GM12878 (cell line): ENCODE data around the gene LIN37. TPM values are rescaled to one million over a fixed set of nuclear protein-coding genes. Genes with fewer than 3 reads are reported as not detected.

Experiments
- ATAC-seq: fragments of 200-7000 bp; cut with Tn5 transposase; 3 replicates; pipeline ENCODE4 v1.9.1; 2020; ENCODE audit warnings: mild to moderate bottlenecking, moderate library complexity
- BruUV-seq: library from RNA; stranded (reverse); fragments of 400-500 nt; replicated peaks from 2 replicates; lab custom pipeline; 2021; lab: Mats Ljungman, UMichigan
- CTCF ChIA-PET: fragments of 300-600 bp; sonication (Branson Sonifier 250); formaldehyde crosslinking; extraction: SDS; loops from one replicate; lab custom pipeline; 2021; ENCODE audit warnings: inconsistent platforms; lab: Yijun Ruan, JAX
- POLR2A ChIA-PET: fragments of 350-600 bp; formaldehyde crosslinking; extraction: SDS; loops from one replicate; lab custom pipeline; 2021; ENCODE audit warnings: inconsistent platforms; lab: Charles Lee
- RAD21 ChIA-PET: fragments of 300-600 bp; sonication (Branson Sonifier 250); formaldehyde crosslinking; loops from one replicate; lab custom pipeline; 2023; ENCODE audit warnings: antibody characterized with exemption; ENCODE audit not compliant: unreplicated experiment; lab: Charles Lee
- SMC1A ChIA-PET: fragments of 300-600 bp; sonication (Branson Sonifier 250); formaldehyde crosslinking; loops from one replicate; lab custom pipeline; 2023; ENCODE audit not compliant: unreplicated experiment, uncharacterized antibody; lab: Charles Lee
- DNase-seq: peaks from one replicate; pipeline ENCODE4 v3.0.0-alpha.2; 2011; ENCODE audit warnings: low read depth, low spot score
- FAIRE-seq: peaks from 3 replicates; lab custom pipeline; 2011; peaks lifted over from hg19 to GRCh38; lab: Jason Lieb, UNC
- H2AFZ ChIP-seq: 2 replicates; pipeline ENCODE4 v1.6.0; 2011; ENCODE audit warnings: low read depth, low read length, control low read depth; ENCODE audit not compliant: control insufficient read depth
- H3K27ac ChIP-seq: 2 replicates; pipeline ENCODE4 v1.5.1; 2011; ENCODE audit warnings: control low read depth; ENCODE audit not compliant: control insufficient read depth, insufficient read depth
- H3K27me3 ChIP-seq, 2 experiments: replicated peaks in 1 of 2; 2 replicates each; pipeline versions ENCODE4 v1.6.0 to v1.6.1; 2011; ENCODE audit warnings: low read length in 1 of 2; ENCODE audit not compliant: control insufficient read depth in 2 of 2, insufficient read depth in 2 of 2
- H3K36me3 ChIP-seq, 2 experiments: 2 replicates each; pipeline ENCODE4 v1.5.1; 2011; ENCODE audit warnings: low read length in 1 of 2; ENCODE audit not compliant: control insufficient read depth in 2 of 2, insufficient read depth in 2 of 2
- H3K4me1 ChIP-seq: 2 replicates; pipeline ENCODE4 v1.6.1; 2011; ENCODE audit warnings: mild to moderate bottlenecking, low read length, moderate library complexity, mixed read lengths; ENCODE audit not compliant: control insufficient read depth, insufficient read depth
- H3K4me2 ChIP-seq: 2 replicates; pipeline ENCODE4 v1.6.0; 2011; ENCODE audit warnings: control low read depth; ENCODE audit not compliant: control insufficient read depth, insufficient read depth
- H3K4me3 ChIP-seq: fragments of 200-600 bp; sonication (generic); 2 replicates; pipeline ENCODE4 v1.5.1; 2016
- H3K79me2 ChIP-seq: 2 replicates; pipeline ENCODE4 v1.6.0; 2011; ENCODE audit warnings: low read length; ENCODE audit not compliant: control insufficient read depth, insufficient read depth
- H3K9ac ChIP-seq: 2 replicates; pipeline ENCODE4 v1.8.0; 2011; ENCODE audit warnings: low read length, control low read depth, mixed read lengths; ENCODE audit not compliant: control insufficient read depth, insufficient read depth
- H3K9me3 ChIP-seq: replicated peaks from 3 replicates; pipeline ENCODE4 v1.5.1; 2011; ENCODE audit warnings: mild to moderate bottlenecking, low read length; ENCODE audit not compliant: control insufficient read depth, insufficient read depth
- H4K20me1 ChIP-seq: 2 replicates; pipeline ENCODE4 v1.6.0; 2011; ENCODE audit not compliant: control insufficient read depth, insufficient read depth
- CHD2 ChIP-seq: IDR thresholded peaks from 2 replicates; pipeline ENCODE4 v1.6.1; 2011; ENCODE audit warnings: low read depth, low read length, improper control_type of control experiment, borderline replicate concordance
- CUX1 ChIP-seq: IDR thresholded peaks from 2 replicates; pipeline ENCODE4 v1.6.1; 2012; ENCODE audit warnings: improper control_type of control experiment, low read depth, low read length; ENCODE audit not compliant: insufficient replicate concordance
- EZH2 ChIP-seq: IDR thresholded peaks from 2 replicates; pipeline ENCODE4 v1.6.1; 2012; ENCODE audit warnings: low read depth, mild to moderate bottlenecking, control low read depth, inconsistent platforms, low read length, borderline replicate concordance; ENCODE audit not compliant: control insufficient read depth
- MEF2A ChIP-seq: IDR thresholded peaks from 2 replicates; pipeline ENCODE4 v1.6.1; 2011; ENCODE audit warnings: low read depth, mild to moderate bottlenecking, low read length, moderate library complexity; ENCODE audit not compliant: insufficient read depth
- NFXL1 ChIP-seq: fragments of 450-650 bp; IDR thresholded peaks from 2 replicates; pipeline ENCODE4 v1.6.1; 2017; ENCODE audit warnings: antibody characterized with exemption, mild to moderate bottlenecking, borderline replicate concordance
- PKNOX1 ChIP-seq: fragments of 450-650 bp; IDR thresholded peaks from 2 replicates; pipeline ENCODE4 v1.6.1; 2016; ENCODE audit warnings: mild to moderate bottlenecking
- SRF ChIP-seq, 2 experiments: IDR thresholded peaks; 2 replicates each; pipeline ENCODE4 v1.6.1; 2011; ENCODE audit warnings: low read depth in 2 of 2, low read length in 2 of 2, mild to moderate bottlenecking in 1 of 2, moderate library complexity in 1 of 2
- STAT3 ChIP-seq: IDR thresholded peaks from 2 replicates; pipeline ENCODE4 v1.6.1; 2011; ENCODE audit warnings: low read depth, low read length, improper control_type of control experiment
- TCF7 ChIP-seq: IDR thresholded peaks from 2 replicates; pipeline ENCODE4 v1.6.1; 2014; ENCODE audit warnings: antibody characterized with exemption, borderline replicate concordance
- YBX1 ChIP-seq: fragments of 450-650 bp; IDR thresholded peaks from 2 replicates; pipeline ENCODE4 v1.6.1; 2016; ENCODE audit warnings: antibody characterized with exemption
- ZBTB4 ChIP-seq: fragments of 450-650 bp; formaldehyde crosslinking; IDR thresholded peaks from 2 replicates; pipeline ENCODE4 v1.4.0; 2022; ENCODE audit warnings: mild to moderate bottlenecking, moderate library complexity
- ZNF207 ChIP-seq: fragments of 450-650 bp; IDR thresholded peaks from 2 replicates; pipeline ENCODE4 v1.6.1; 2014; ENCODE audit warnings: antibody characterized with exemption, mild to moderate bottlenecking, borderline replicate concordance
- WGBS: methylation state at CpG from one replicate; pipeline ENCODE4 v1.1.6; 2016; ENCODE audit warnings: low lambda C conversion rate; ENCODE audit not compliant: insufficient replicate concordance, insufficient coverage; ENCODE audit errors: missing lambda C conversion rate; 5-methylcytosine and 5-hydroxymethylcytosine counted together
- in situ Hi-C: fragments of 300-500 bp; cut with MboI; formaldehyde crosslinking; loops from 9 replicates; pipeline ENCODE4 v1.14.3; 2018; ENCODE audit warnings: mixed read lengths
- intact Hi-C: fragments of 100-400 bp; cut with micrococcal nuclease; formaldehyde crosslinking; loops from one replicate; pipeline ENCODE4 v1.14.2; 2022; ENCODE audit not compliant: unreplicated experiment
- polyA plus RNA-seq, 11 experiments: library from polyadenylated mRNA; depleted of rRNA in 4 of 11; unstranded in 6 of 11; stranded (reverse) in 5 of 11; fragments of >200 nt; fragmentation: Nextera tagmentation in 4 of 11; fragmentation: Illumina TruSeq in 1 of 11; extraction: Ambion mirVana in 4 of 11; extraction: Trizol in 1 of 11; gene quantifications; 1 replicate in 1 of 11; 2 replicates in 10 of 11; pipeline versions ENCODE4 v1.2.1 to v1.2.3, GENCODE V29; 2011 to 2016; ENCODE audit warnings: inconsistent platforms in 2 of 11, missing spikeins in 2 of 11, low read depth in 1 of 11
- total RNA-seq, 4 experiments: library from RNA; depleted of rRNA in 3 of 4; stranded (reverse); fragments of >200 nt in 3 of 4; fragmentation: Illumina TruSeq in 1 of 4; extraction: Trizol in 1 of 4; gene quantifications; 2 replicates each; pipeline versions ENCODE4 v1.2.1 to v1.2.3, GENCODE V29; 2013 to 2021

The LIN37 gene
- total and polyA plus RNA-seq, 10 of the 15 experiments (the other 5 are each of a cell fraction or from before 2014, with no cell fraction given), result 0.69 to 11.9 (median 7.6) TPM

- Histone ChIP-seq H3K9me3 (no peaks in the 10 kb centered on the region), H3K4me2 (no peak overlapping the region), H3K27me3 (no peaks in the 10 kb centered on the region), H3K4me3 (no peak overlapping the region), H3K79me2 (no peaks in the 10 kb centered on the region), H4K20me1 (no peaks in the 10 kb centered on the region), H3K36me3 (peaks cover 16 to 42% of the 10 kb centered on the region in 2 experiments; a peak in 3 of 4 replicates), H3K9ac (no peak overlapping the region), H2AFZ (no peak overlapping the region), H3K27ac (no peak overlapping the region), H3K4me1 (no peaks in the 10 kb centered on the region)
- ATAC-seq (no peak), FAIRE-seq (no peak), DNase-seq (no peak)
- POLR2A ChIA-PET, result no interaction called here
- in situ Hi-C loops (no loop called here), intact Hi-C loops (no loop called here)
- RAD21 ChIA-PET, result no interaction called here
- WGBS, result 95% methylated on average over 21 of the region's 25 CpGs
- CTCF ChIA-PET, result interaction anchor here (0.6 kb wide), 1 partner anchor 160 kb away, joined by 5 read pairs; no protein-coding TSS in a partner anchor
- no TSS peak for BruUV-seq
- SMC1A ChIA-PET, result no interaction called here
- TF ChIP-seq TCF7, result no peak
- TF ChIP-seq PKNOX1, result no peak
- no peak for TF ChIP-seq EZH2
- TF ChIP-seq CHD2, result no peak
- no peak for TF ChIP-seq CUX1
- no peak for TF ChIP-seq ZBTB4 (CRISPR knock-in tag)
- TF ChIP-seq MEF2A, result no peak
- TF ChIP-seq NFXL1, result no peak
- TF ChIP-seq STAT3, result no peak
- no peak for TF ChIP-seq SRF (IDR thresholded peaks at IDR 0.05; ENCODE audit: low read depth in 2 of 2, low read length in 2 of 2)
- no peak for TF ChIP-seq YBX1
- no peak for TF ChIP-seq ZNF207
Measured at GRCh38 chr19:35732540-35733179, 15.7 kb upstream of the LIN37 start.
